ENCODE results near the gene TLR9.

Gene TLR9

GRCh38 chr3:52190294-52191074 lies 35.0 kb downstream of the TLR9 start:
- no peak for TF ChIP-seq CTCF (IDR thresholded peaks at IDR 0.05; ENCODE audit: borderline replicate concordance, insufficient read depth, low read depth, low read length)
- no peak overlapping the region for H3K4me3 ChIP-seq (ENCODE audit: low read depth, low read length)

GRCh38 chr3:52188556-52188955 lies 36.9 kb downstream of the TLR9 start:
- no peak overlapping the region for H3K4me3 ChIP-seq (ENCODE audit: low read depth, low read length)
- no peak for TF ChIP-seq CTCF (IDR thresholded peaks at IDR 0.05; ENCODE audit: borderline replicate concordance, insufficient read depth, low read depth, low read length)

GRCh38 chr3:52186729-52187128 lies 38.7 kb downstream of the TLR9 start:
- no peak for TF ChIP-seq CTCF (IDR thresholded peaks at IDR 0.05; ENCODE audit: borderline replicate concordance, insufficient read depth, low read depth, low read length)
- no peak overlapping the region for H3K4me3 ChIP-seq (ENCODE audit: low read depth, low read length)

GRCh38 chr3:52185837-52186236 lies 39.6 kb downstream of the TLR9 start:
- no peak for TF ChIP-seq CTCF (IDR thresholded peaks at IDR 0.05; ENCODE audit: borderline replicate concordance, insufficient read depth, low read depth, low read length)
- no peak overlapping the region for H3K4me3 ChIP-seq (ENCODE audit: low read depth, low read length)

- no peak for TF ChIP-seq CTCF (IDR thresholded peaks at IDR 0.05; ENCODE audit: borderline replicate concordance, insufficient read depth, low read depth, low read length)
- H3K4me3 ChIP-seq (ENCODE audit: low read depth, low read length), result no peak overlapping the region
Measured at GRCh38 chr3:52185311-52185710, 40.1 kb downstream of the TLR9 start.

GRCh38 chr3:52184690-52185089 lies 40.8 kb downstream of the TLR9 start:
- H3K4me3 ChIP-seq (ENCODE audit: low read depth, low read length), result no peak overlapping the region
- TF ChIP-seq CTCF (IDR thresholded peaks at IDR 0.05; ENCODE audit: borderline replicate concordance, insufficient read depth, low read depth, low read length), result no peak

GRCh38 chr3:52183786-52184445 lies 41.5 kb downstream of the TLR9 start:
- TF ChIP-seq CTCF (IDR thresholded peaks at IDR 0.05; ENCODE audit: borderline replicate concordance, insufficient read depth, low read depth, low read length), result no peak
- no peak overlapping the region for H3K4me3 ChIP-seq (ENCODE audit: low read depth, low read length)

Measured in GM12875 (cell line).